Suprapubic skin (tissue), 4 donors: ENCODE results near the gene NUP188. TPM values are rescaled to one million over a fixed set of nuclear protein-coding genes. Genes with fewer than 3 reads are reported as not detected.

Experiments
- DNase-seq, 2 donors: peaks; one replicate each; pipeline ENCODE4 v3.0.0-alpha.2; 2019; ENCODE audit warnings: low spot score in 2 of 2
- H3K27ac ChIP-seq: fragments of 200-600 bp; sonication (generic); one replicate; pipeline ENCODE4 v1.5.1; 2019
- H3K27me3 ChIP-seq: fragments of 200-600 bp; sonication (generic); one replicate; pipeline ENCODE4 v1.5.1; 2019
- H3K36me3 ChIP-seq: fragments of 200-600 bp; sonication (generic); one replicate; pipeline ENCODE4 v1.5.1; 2019
- H3K4me1 ChIP-seq: fragments of 200-600 bp; sonication (generic); one replicate; pipeline ENCODE4 v1.5.1; 2019
- H3K4me3 ChIP-seq: fragments of 200-600 bp; sonication (generic); one replicate; pipeline ENCODE4 v1.5.1; 2019; ENCODE audit warnings: mild to moderate bottlenecking
- H3K9me3 ChIP-seq: fragments of 200-600 bp; sonication (generic); one replicate; pipeline ENCODE4 v1.5.1; 2019
- EP300 ChIP-seq: sonication (generic); formaldehyde crosslinking; IDR thresholded peaks from one replicate; pipeline ENCODE4 v1.6.1; 2017; ENCODE audit warnings: antibody characterized with exemption
- POLR2A ChIP-seq, 2 donors: fragments of 450-650 bp; IDR thresholded peaks; one replicate each; pipeline ENCODE4 v1.6.1; 2017; ENCODE audit warnings: antibody characterized with exemption in 2 of 2, mild to moderate bottlenecking in 2 of 2, moderate library complexity in 2 of 2
- POLR2AphosphoS5 ChIP-seq, 3 donors: sonication (generic); formaldehyde crosslinking; IDR thresholded peaks; one replicate each; pipeline ENCODE4 v1.6.1; 2017; ENCODE audit warnings: antibody characterized with exemption in 3 of 3
- WGBS: methylation state at CpG from one replicate; pipeline ENCODE4 v1.1.5; 2018; 5-methylcytosine and 5-hydroxymethylcytosine counted together
- total RNA-seq, 4 donors: library from RNA; depleted of rRNA; stranded (reverse); fragments of >200 nt; gene quantifications; one replicate each; pipeline ENCODE4 v1.1.0, GENCODE V29; 2016
- TF ChIP-seq, protein P1 (sequence below), 2 donors: fragments of 200-600 bp in 1 of 2; fragments of 450-650 bp in 1 of 2; sonication (generic) in 1 of 2; IDR thresholded peaks; one replicate each; pipeline ENCODE4 v1.5.1; 2016 to 2019; ENCODE audit warnings: antibody characterized with exemption in 2 of 2, mild to moderate bottlenecking in 1 of 2, moderate library complexity in 1 of 2

The NUP188 gene
- total RNA-seq, 4 donors from 2014 or later: 53.6 to 104 (median 60.6) TPM

DNA sequence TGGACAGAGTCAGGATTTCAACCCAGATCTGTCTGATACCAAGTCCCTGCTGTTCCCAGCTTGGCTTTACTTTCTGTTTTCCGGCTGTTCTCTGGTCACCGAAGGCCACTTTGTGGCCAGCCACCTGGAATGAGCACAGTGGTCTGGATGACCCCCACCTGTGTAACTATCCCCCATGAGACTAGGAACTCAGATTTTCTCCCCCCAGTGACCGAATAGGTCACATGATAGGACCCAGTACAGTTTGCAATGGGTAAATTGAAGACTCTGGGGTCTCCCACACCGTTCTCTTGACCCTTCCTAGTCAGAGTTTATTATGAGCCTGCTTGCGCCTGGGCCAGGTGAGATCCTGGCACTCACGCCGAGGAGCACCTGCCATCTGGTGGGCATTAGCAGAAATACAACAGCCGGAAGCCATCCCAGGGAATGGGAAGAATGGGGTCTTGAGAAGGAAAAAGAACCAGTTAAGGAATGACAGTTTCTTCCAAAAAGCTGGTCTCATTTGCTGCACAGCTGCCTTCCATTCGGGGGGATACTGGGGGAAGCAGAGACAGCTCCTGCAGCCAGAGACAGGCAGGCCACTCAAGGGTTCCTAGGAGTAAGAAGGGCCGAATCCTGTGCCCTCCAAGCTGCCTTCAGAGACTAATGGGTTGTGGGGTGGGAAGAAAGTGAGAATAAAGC, 19.6 kb upstream of the NUP188 start:
- Histone ChIP-seq H3K27ac (no peak overlapping the region), H3K4me1 (peaks cover 21% of the 10 kb centered on the region), H3K27me3 (no peaks in the 10 kb centered on the region), H3K4me3 (no peak overlapping the region), H3K36me3 (no peaks in the 10 kb centered on the region), H3K9me3 (no peaks in the 10 kb centered on the region)
- DNase-seq: no peak
- TF ChIP-seq POLR2A (IDR thresholded peaks at IDR 0.05) (no peak), POLR2AphosphoS5 (IDR thresholded peaks at IDR 0.05) (no peak), EP300 (no peak)
- TF ChIP-seq, protein P1, sequence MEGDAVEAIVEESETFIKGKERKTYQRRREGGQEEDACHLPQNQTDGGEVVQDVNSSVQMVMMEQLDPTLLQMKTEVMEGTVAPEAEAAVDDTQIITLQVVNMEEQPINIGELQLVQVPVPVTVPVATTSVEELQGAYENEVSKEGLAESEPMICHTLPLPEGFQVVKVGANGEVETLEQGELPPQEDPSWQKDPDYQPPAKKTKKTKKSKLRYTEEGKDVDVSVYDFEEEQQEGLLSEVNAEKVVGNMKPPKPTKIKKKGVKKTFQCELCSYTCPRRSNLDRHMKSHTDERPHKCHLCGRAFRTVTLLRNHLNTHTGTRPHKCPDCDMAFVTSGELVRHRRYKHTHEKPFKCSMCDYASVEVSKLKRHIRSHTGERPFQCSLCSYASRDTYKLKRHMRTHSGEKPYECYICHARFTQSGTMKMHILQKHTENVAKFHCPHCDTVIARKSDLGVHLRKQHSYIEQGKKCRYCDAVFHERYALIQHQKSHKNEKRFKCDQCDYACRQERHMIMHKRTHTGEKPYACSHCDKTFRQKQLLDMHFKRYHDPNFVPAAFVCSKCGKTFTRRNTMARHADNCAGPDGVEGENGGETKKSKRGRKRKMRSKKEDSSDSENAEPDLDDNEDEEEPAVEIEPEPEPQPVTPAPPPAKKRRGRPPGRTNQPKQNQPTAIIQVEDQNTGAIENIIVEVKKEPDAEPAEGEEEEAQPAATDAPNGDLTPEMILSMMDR (IDR thresholded peaks at IDR 0.05): peak; percentile 81 to 86
- 28% methylated on average over 10 of the region's 10 CpGs for WGBS

DNA sequence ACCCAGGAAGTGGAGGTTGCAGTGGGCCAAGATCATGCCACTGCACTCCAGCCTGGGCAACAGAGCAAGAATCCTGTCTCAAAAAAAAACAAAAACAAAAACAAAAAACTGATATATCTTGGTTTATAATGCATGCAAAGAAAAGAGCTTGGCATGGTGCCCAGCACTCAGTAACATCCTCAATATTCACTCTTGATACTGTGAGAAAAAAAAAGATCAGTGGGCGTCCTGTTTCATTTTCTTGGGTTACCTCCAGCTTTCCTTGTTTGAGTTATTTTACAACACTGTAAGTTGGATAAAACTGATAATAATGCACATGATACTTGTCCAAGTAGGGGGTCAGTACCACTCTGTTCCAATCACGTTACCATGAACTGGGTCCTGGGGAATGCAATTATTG, 18.9 kb upstream of the NUP188 start:
- Histone ChIP-seq H3K36me3 (peaks cover 1% of the 10 kb centered on the region), H3K9me3 (no peaks in the 10 kb centered on the region), H3K4me3 (no peak overlapping the region), H3K27me3 (no peaks in the 10 kb centered on the region), H3K27ac (no peak overlapping the region), H3K4me1 (peaks cover 13% of the 10 kb centered on the region)
- TF ChIP-seq POLR2AphosphoS5 (IDR thresholded peaks at IDR 0.05) (no peak), POLR2A (IDR thresholded peaks at IDR 0.05) (no peak)
- WGBS: 83% methylated on average over 2 of the region's 2 CpGs
- DNase-seq: no peak

DNA sequence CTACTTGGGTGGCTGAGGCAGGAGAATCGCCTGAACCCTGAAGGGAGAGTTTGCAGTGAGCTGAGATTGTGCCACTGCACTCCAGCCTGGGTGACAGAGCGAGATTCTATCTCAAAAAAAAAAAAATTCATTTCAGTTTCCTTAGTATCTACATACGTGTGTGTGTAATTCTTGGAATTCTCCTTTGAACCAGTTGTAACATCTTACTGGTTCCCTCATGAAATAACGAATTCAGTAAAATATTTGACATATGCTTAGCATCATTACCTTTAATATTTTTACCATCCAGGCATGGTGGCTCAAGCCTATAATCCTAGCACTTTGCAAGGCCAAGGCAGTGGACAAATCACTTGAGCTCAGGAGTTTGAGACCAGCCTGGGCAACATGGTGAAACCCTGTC, 17.9 kb upstream of the NUP188 start:
- no peak for DNase-seq
- H3K27ac ChIP-seq: no peak overlapping the region
- peaks cover 11% of the 10 kb centered on the region for H3K4me1 ChIP-seq
- no peak overlapping the region for H3K4me3 ChIP-seq
- 78% methylated on average over 4 of the region's 4 CpGs for WGBS
- H3K27me3 ChIP-seq: no peaks in the 10 kb centered on the region
- peaks cover 10% of the 10 kb centered on the region for H3K36me3 ChIP-seq
- TF ChIP-seq POLR2A (IDR thresholded peaks at IDR 0.05) (no peak), EP300 (no peak), POLR2AphosphoS5 (IDR thresholded peaks at IDR 0.05) (no peak)
- TF ChIP-seq, protein P1 (IDR thresholded peaks at IDR 0.05): no peak
- H3K9me3 ChIP-seq: no peaks in the 10 kb centered on the region

DNA sequence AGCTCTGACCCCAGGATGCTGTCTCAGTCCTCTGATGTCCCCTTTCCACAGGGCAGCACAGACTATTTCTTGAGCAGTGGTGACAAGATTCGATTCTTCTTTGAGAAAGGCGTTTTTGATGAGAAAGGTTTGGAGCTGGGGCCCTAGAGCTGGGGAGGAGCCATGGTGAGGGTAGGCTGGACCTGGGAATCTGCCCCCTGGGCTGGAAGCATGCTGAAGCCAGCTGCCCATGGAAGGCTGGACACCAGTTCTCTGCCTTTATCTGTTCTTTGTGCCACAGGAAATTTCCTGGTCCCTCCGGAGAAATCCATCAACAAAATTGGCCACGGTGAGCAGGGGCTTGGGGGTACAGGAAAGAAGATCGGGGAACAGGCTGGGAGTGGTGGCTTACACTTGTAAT, 13.8 kb upstream of the NUP188 start:
- no peak overlapping the region for H3K27ac ChIP-seq
- peak in 1 of 2 donors; percentile 34 for DNase-seq
- no peaks in the 10 kb centered on the region for H3K27me3 ChIP-seq
- no peaks in the 10 kb centered on the region for H3K9me3 ChIP-seq
- H3K4me1 ChIP-seq: peaks cover 8% of the 10 kb centered on the region
- 98% methylated on average over 5 of the region's 5 CpGs for WGBS
- no peak overlapping the region for H3K4me3 ChIP-seq
- peaks cover 23% of the 10 kb centered on the region for H3K36me3 ChIP-seq
- TF ChIP-seq, protein P1 (IDR thresholded peaks at IDR 0.05): no peak
- no peak for TF ChIP-seq POLR2A (IDR thresholded peaks at IDR 0.05)

DNA sequence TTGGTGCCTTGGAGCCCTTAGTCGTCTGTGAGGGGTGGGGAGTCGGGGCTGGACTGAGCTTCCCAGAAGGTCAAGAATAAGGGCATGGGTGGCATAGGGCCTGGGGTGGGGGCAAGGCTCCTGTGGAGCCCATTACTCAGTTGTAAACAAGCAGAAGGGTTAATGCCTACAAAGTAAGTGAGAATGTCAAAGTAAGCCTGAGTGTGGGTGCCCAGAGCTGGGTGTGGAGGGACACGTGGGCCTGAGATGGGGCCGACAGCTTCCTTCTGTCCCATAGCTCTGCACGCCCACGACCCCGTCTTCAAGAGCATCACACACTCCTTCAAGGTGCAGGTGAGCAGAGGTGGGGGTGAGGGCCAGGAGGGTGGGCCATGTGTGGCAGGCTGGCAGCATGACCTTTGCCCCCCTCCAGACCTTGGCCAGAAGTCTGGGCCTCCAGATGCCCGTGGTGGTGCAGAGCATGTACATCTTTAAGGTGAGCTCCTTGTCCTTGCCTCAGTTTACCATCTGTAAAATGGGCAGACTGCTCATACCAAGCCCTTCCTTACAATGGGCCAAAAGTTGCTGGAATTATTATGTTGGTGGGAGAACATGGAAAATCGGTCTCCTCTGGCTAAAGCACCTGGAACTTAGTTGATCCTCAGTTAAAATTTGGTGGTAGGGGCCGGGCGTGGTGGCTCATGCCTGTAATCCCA, 11.2 kb upstream of the NUP188 start:
- peak in 1 of 2 donors; percentile 53 for DNase-seq
- H3K4me1 ChIP-seq: peaks cover 16% of the 10 kb centered on the region
- H3K9me3 ChIP-seq: no peaks in the 10 kb centered on the region
- peaks cover 25% of the 10 kb centered on the region for H3K36me3 ChIP-seq
- no peaks in the 10 kb centered on the region for H3K27me3 ChIP-seq
- H3K27ac ChIP-seq: no peak overlapping the region
- WGBS: 92% methylated on average over 11 of the region's 11 CpGs
- no peak overlapping the region for H3K4me3 ChIP-seq
- TF ChIP-seq POLR2A (IDR thresholded peaks at IDR 0.05): no peak
- TF ChIP-seq POLR2AphosphoS5 (IDR thresholded peaks at IDR 0.05): no peak
- TF ChIP-seq, protein P1 (IDR thresholded peaks at IDR 0.05): no peak
- TF ChIP-seq EP300: no peak
